Endodermal cell (in vitro differentiated cells): ENCODE data around the gene HHATL. TPM values are rescaled to one million over a fixed set of nuclear protein-coding genes. Genes with fewer than 3 reads are reported as not detected.
A peak's percentile ranks its signal among the peaks of the same experiment; 100 is the strongest.

ENCODE experiments used
- DNase-seq: peaks from one replicate; pipeline ENCODE4 v3.0.0-alpha.2; 2017
- H3K27ac ChIP-seq: 2 replicates; pipeline ENCODE4 v1.5.1; 2013; ENCODE audit warnings: mild to moderate bottlenecking, low read depth, low read length, moderate library complexity
- H3K27me3 ChIP-seq: 2 replicates; pipeline ENCODE4 v1.6.1; 2013; ENCODE audit warnings: mild to moderate bottlenecking, low read length, moderate library complexity; ENCODE audit not compliant: insufficient read depth, control insufficient read depth, poor library complexity, severe bottlenecking
- H3K36me3 ChIP-seq: 2 replicates; pipeline ENCODE4 v1.7.0; 2013; ENCODE audit warnings: mild to moderate bottlenecking, low read length, moderate library complexity; ENCODE audit not compliant: control insufficient read depth, insufficient read depth
- H3K4me1 ChIP-seq: one replicate; pipeline ENCODE4 v1.7.0; 2013; ENCODE audit warnings: low read length; ENCODE audit not compliant: control insufficient read depth, insufficient read depth
- H3K4me3 ChIP-seq: 2 replicates; pipeline ENCODE4 v1.5.1; 2013; ENCODE audit warnings: mild to moderate bottlenecking, low read length, moderate library complexity
- H3K9ac ChIP-seq: 2 replicates; pipeline ENCODE4 v1.6.1; 2013; ENCODE audit warnings: mild to moderate bottlenecking, low read length, moderate library complexity; ENCODE audit not compliant: poor library complexity, severe bottlenecking; ENCODE audit errors: extremely low read depth
- H3K9me3 ChIP-seq: 2 replicates; pipeline ENCODE4 v1.6.1; 2013; ENCODE audit warnings: mild to moderate bottlenecking, low read length, moderate library complexity; ENCODE audit not compliant: control insufficient read depth
- H3K27ac Mint-ChIP-seq: 2 replicates; pipeline ENCODE4 v1.8.0; 2020; ENCODE audit warnings: mixed read lengths
- H3K27me3 Mint-ChIP-seq: 2 replicates; pipeline ENCODE4 v1.8.0; 2021; ENCODE audit warnings: mild to moderate bottlenecking, mixed read lengths; ENCODE audit not compliant: insufficient read depth
- H3K36me3 Mint-ChIP-seq: 2 replicates; pipeline ENCODE4 v1.8.0; 2020; ENCODE audit warnings: low read depth, mixed read lengths
- H3K4me1 Mint-ChIP-seq: 2 replicates; pipeline ENCODE4 v1.8.0; 2020; ENCODE audit warnings: mixed read lengths
- H3K4me3 Mint-ChIP-seq: 2 replicates; pipeline ENCODE4 v1.8.0; 2020; ENCODE audit warnings: mild to moderate bottlenecking, moderate library complexity, mixed read lengths
- H3K9me3 Mint-ChIP-seq: 2 replicates; pipeline ENCODE4 v1.8.0; 2020; ENCODE audit warnings: mild to moderate bottlenecking, mixed read lengths
- WGBS, 2 experiments: methylation state at CpG; one replicate each; pipeline versions ENCODE4 v1.1.5 to v1.1.7; 2013; ENCODE audit warnings: missing lambda C conversion rate in 2 of 2, mixed read lengths in 1 of 2; ENCODE audit not compliant: insufficient coverage in 1 of 2, insufficient read length in 1 of 2; 5-methylcytosine and 5-hydroxymethylcytosine counted together
- total RNA-seq, 2 donors: library from RNA; stranded (reverse); fragmentation: NEBNext Ultra II Directional in 1 of 2; extraction: Animal tissue kit (Norgen Biotek cat#: 25700) in 1 of 2; gene quantifications; 2 replicates in 1 of 2; 3 replicates in 1 of 2; pipeline ENCODE4 v1.2.1, GENCODE V29; 2021
- TF ChIP-seq, protein P1 (sequence below): fragments of 200-600 bp; sonication (generic); conservative IDR thresholded peaks from 2 replicates; pipeline ENCODE4 v1.5.0; 2021; ENCODE audit warnings: antibody characterized with exemption, mild to moderate bottlenecking

HHATL gene
- total RNA-seq, 2 donors from 2014 or later: not detected

DNA sequence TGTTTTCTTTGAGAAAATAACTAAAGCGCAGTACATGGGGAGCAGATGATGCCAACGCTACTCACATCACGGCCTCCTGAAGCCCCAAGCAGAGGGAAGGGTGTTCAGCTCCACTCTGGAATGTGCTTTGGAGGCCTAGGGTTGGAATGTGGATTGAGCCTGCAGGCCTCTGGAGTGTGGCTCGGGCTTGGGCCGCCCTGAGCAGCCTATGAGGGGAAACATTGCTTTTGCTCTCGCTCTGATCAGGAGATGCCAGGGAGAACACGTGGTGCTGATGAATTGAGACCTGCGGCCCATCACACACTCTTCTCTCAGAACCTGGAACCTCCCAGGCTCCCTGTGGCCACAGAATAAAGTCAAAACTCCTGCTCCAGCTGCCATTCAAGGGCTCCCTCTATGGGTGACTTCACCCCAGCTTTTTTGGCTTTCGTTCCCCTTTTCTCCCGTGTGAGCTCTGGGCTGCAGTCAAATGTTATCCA lies 47.2 kb upstream of the HHATL start:
- Mint-ChIP-seq H3K9me3 (no peaks in the 10 kb centered on the region), H3K27ac (peak overlapping the region; percentile 79), H3K36me3 (no peaks in the 10 kb centered on the region), H3K4me3 (no peak overlapping the region), H3K4me1 (peaks cover 6% of the 10 kb centered on the region), H3K27me3 (no peaks in the 10 kb centered on the region)
- H3K36me3 ChIP-seq: no peaks in the 10 kb centered on the region
- H3K27ac ChIP-seq: no peak overlapping the region
- DNase-seq: peak; percentile 85
- no peak overlapping the region for H3K9ac ChIP-seq
- no peaks in the 10 kb centered on the region for H3K27me3 ChIP-seq
- H3K9me3 ChIP-seq: no peaks in the 10 kb centered on the region
- H3K4me1 ChIP-seq: no peaks in the 10 kb centered on the region
- no peak overlapping the region for H3K4me3 ChIP-seq
- TF ChIP-seq, protein P1, sequence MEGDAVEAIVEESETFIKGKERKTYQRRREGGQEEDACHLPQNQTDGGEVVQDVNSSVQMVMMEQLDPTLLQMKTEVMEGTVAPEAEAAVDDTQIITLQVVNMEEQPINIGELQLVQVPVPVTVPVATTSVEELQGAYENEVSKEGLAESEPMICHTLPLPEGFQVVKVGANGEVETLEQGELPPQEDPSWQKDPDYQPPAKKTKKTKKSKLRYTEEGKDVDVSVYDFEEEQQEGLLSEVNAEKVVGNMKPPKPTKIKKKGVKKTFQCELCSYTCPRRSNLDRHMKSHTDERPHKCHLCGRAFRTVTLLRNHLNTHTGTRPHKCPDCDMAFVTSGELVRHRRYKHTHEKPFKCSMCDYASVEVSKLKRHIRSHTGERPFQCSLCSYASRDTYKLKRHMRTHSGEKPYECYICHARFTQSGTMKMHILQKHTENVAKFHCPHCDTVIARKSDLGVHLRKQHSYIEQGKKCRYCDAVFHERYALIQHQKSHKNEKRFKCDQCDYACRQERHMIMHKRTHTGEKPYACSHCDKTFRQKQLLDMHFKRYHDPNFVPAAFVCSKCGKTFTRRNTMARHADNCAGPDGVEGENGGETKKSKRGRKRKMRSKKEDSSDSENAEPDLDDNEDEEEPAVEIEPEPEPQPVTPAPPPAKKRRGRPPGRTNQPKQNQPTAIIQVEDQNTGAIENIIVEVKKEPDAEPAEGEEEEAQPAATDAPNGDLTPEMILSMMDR: peak; percentile 76
- 58 to 74% methylated on average over 6 to 10 of the region's 10 CpGs for whole genome bisulfite sequencing, 2 experiments

DNA sequence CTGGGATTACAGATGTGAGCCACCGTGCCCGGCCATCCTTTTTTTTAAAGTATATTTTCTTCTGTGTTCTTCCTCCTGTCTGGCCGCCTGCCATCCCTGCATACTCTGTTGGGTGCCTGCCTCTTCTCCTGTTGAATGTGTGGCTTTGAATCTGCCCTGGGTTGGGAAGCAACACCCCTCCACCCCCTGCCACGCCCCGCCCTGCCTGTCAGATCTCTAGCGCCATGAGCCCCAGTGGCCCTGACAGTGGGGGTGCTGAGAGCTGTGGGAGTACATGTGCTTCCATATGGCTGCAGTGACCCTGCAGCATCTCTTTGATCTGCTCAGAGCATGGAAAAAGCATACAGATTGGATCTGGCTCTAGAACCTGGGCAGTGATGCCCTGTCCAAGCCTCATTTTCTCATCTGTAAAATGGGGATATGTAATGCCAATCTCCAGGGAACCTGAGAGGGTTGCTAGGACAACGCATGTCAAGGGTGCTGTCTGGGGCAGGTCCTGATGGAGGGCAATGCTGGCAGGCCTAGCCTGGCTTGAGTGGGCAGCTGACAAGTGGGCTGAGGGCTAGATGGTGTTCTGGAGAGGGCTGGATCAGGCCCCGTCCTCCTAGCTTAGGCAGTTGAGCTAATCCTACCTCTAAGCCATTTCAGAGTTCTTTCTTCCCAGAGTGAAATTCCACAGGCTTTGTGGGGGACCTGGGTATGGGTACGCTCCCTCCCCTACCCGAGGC lies 46.6 kb upstream of the HHATL start:
- Histone ChIP-seq H3K27me3 (no peaks in the 10 kb centered on the region), H3K9me3 (no peaks in the 10 kb centered on the region), H3K4me3 (no peak overlapping the region), H3K4me1 (no peaks in the 10 kb centered on the region), H3K27ac (no peak overlapping the region), H3K36me3 (no peaks in the 10 kb centered on the region), H3K9ac (no peak overlapping the region)
- TF ChIP-seq, protein P1: no peak
- no peak overlapping the region for H3K4me3 Mint-ChIP-seq
- H3K9me3 Mint-ChIP-seq: no peaks in the 10 kb centered on the region
- WGBS, 2 experiments: 89 to 90% methylated on average over 3 to 10 of the region's 10 CpGs
- DNase-seq: peak; percentile 38
- peak overlapping the region; percentile 44 for H3K27ac Mint-ChIP-seq
- H3K36me3 Mint-ChIP-seq: no peaks in the 10 kb centered on the region
- H3K27me3 Mint-ChIP-seq: no peaks in the 10 kb centered on the region
- peaks cover 6% of the 10 kb centered on the region for H3K4me1 Mint-ChIP-seq

GRCh38 chr3:42747581-42747980 lies 45.0 kb upstream of the HHATL start:
- H3K4me3 Mint-ChIP-seq: no peak overlapping the region
- no peaks in the 10 kb centered on the region for H3K4me1 ChIP-seq
- H3K9me3 ChIP-seq: no peaks in the 10 kb centered on the region
- no peaks in the 10 kb centered on the region for H3K9me3 Mint-ChIP-seq
- no peaks in the 10 kb centered on the region for H3K36me3 ChIP-seq
- H3K27me3 ChIP-seq: no peaks in the 10 kb centered on the region
- 84 to 88% methylated on average over 6 of the region's 6 CpGs for WGBS, 2 experiments
- H3K36me3 Mint-ChIP-seq: no peaks in the 10 kb centered on the region
- H3K27ac Mint-ChIP-seq: no peak overlapping the region
- peak; percentile 27 for DNase-seq
- no peak overlapping the region for H3K9ac ChIP-seq
- H3K4me1 Mint-ChIP-seq: peaks cover 10% of the 10 kb centered on the region
- no peak overlapping the region for H3K4me3 ChIP-seq
- H3K27me3 Mint-ChIP-seq: no peaks in the 10 kb centered on the region
- no peak overlapping the region for H3K27ac ChIP-seq
- TF ChIP-seq, protein P1: no peak
